Measurements from ENCODE around the gene MRPS25. TPM values are rescaled to one million over a fixed set of nuclear protein-coding genes. Genes with fewer than 3 reads are reported as not detected.
A peak's percentile ranks its signal among the peaks of the same experiment; 100 is the strongest.

MRPS25 gene
- total and polyA plus RNA-seq, 9 of the 15 experiments (the other 6 are each of a cell fraction or from before 2014, with no cell fraction given) = 34.3 to 129 (median 78.2) TPM

GRCh38 chr3:15052335-15053242, 12.5 kb downstream of the MRPS25 start (continued):
- TF ChIP-seq RREB1 (CRISPR knock-in tag; IDR thresholded peaks at IDR 0.05) = no peak
- no peak for TF ChIP-seq ZBTB12 (CRISPR knock-in tag; IDR thresholded peaks at IDR 0.05)
- TF ChIP-seq SNRNP70 (optimal IDR thresholded peaks at IDR 0.05; ENCODE audit: low read depth, low read length) = no peak
- TF ChIP-seq ZC3H8 (IDR thresholded peaks at IDR 0.05) = no peak
- TF ChIP-seq RBM34 (IDR thresholded peaks at IDR 0.05; ENCODE audit: borderline replicate concordance, insufficient read depth, low read length) = no peak
- TF ChIP-seq ZFX (CRISPR knock-in tag; IDR thresholded peaks at IDR 0.05) = peak; percentile 60
- no peak for TF ChIP-seq TCF7L2 (IDR thresholded peaks at IDR 0.05; ENCODE audit: low read depth, low read length)
- TF ChIP-seq, protein P1, sequence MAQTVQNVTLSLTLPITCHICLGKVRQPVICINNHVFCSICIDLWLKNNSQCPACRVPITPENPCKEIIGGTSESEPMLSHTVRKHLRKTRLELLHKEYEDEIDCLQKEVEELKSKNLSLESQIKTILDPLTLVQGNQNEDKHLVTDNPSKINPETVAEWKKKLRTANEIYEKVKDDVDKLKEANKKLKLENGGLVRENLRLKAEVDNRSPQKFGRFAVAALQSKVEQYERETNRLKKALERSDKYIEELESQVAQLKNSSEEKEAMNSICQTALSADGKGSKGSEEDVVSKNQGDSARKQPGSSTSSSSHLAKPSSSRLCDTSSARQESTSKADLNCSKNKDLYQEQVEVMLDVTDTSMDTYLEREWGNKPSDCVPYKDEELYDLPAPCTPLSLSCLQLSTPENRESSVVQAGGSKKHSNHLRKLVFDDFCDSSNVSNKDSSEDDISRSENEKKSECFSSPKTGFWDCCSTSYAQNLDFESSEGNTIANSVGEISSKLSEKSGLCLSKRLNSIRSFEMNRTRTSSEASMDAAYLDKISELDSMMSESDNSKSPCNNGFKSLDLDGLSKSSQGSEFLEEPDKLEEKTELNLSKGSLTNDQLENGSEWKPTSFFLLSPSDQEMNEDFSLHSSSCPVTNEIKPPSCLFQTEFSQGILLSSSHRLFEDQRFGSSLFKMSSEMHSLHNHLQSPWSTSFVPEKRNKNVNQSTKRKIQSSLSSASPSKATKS (CRISPR knock-in tag; IDR thresholded peaks at IDR 0.05) = no peak
- TF ChIP-seq, protein P2, sequence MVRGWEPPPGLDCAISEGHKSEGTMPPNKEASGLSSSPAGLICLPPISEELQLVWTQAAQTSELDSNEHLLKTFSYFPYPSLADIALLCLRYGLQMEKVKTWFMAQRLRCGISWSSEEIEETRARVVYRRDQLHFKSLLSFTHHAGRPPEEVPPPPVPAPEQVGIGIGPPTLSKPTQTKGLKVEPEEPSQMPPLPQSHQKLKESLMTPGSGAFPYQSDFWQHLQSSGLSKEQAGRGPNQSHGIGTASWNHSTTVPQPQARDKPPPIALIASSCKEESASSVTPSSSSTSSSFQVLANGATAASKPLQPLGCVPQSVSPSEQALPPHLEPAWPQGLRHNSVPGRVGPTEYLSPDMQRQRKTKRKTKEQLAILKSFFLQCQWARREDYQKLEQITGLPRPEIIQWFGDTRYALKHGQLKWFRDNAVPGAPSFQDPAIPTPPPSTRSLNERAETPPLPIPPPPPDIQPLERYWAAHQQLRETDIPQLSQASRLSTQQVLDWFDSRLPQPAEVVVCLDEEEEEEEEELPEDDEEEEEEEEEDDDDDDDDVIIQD (CRISPR knock-in tag; IDR thresholded peaks at IDR 0.05) = no peak
- no peak for TF ChIP-seq THRAP3 (IDR thresholded peaks at IDR 0.05; ENCODE audit: borderline replicate concordance)
- TF ChIP-seq ILF3 (IDR thresholded peaks at IDR 0.05; ENCODE audit: borderline replicate concordance) = no peak
- no peak for TF ChIP-seq ZNF75A (CRISPR knock-in tag; IDR thresholded peaks at IDR 0.05)
- no peak for TF ChIP-seq KAT2B (IDR thresholded peaks at IDR 0.05; ENCODE audit: low read depth, low read length)
- TF ChIP-seq GTF2F1 (IDR thresholded peaks at IDR 0.05; ENCODE audit: low read depth, low read length) = no peak
- peak; percentile 85 for TF ChIP-seq MYNN (IDR thresholded peaks at IDR 0.05)
- no peak for TF ChIP-seq MYNN (CRISPR knock-in tag; IDR thresholded peaks at IDR 0.05)
- TF ChIP-seq ZNF644 (tag; IDR thresholded peaks at IDR 0.05; ENCODE audit: low read depth) = peak; percentile 85; the same call in 1 of the 2 replicates
- peak; percentile 88 for TF ChIP-seq SP1 (CRISPR knock-in tag; IDR thresholded peaks at IDR 0.05)

All from K562 (cell line).